Neural cell (in vitro differentiated cells): Measurements from ENCODE around the gene PHLDA2. TPM values are rescaled to one million over a fixed set of nuclear protein-coding genes. Genes with fewer than 3 reads are reported as not detected.
"Not testable (repeated sequence)": the region's sequence is repeated elsewhere in the genome, so short reads cannot be mapped to it uniquely, and the experiment has no call there.

Source experiments
- H2AFZ ChIP-seq: fragments of 200-600, 300-800 bp; sonication (generic), shearing (Covaris generic); 2 replicates; pipeline ENCODE4 v1.6.0; 2014; ENCODE audit warnings: low read depth, mild to moderate bottlenecking, antibody characterized with exemption, low read length, moderate library complexity
- H3F3A ChIP-seq: fragments of 200-600 bp; shearing (Covaris generic); 2 replicates; pipeline ENCODE4 v1.6.1; 2016; ENCODE audit warnings: mild to moderate bottlenecking, moderate library complexity, mixed read lengths, antibody characterized with exemption, low read length; ENCODE audit not compliant: insufficient read depth, poor library complexity, severe bottlenecking
- H3K27ac ChIP-seq: fragments of 200-600, 300-800 bp; sonication (generic), shearing (Covaris generic); 2 replicates; pipeline ENCODE4 v1.5.1; 2014; ENCODE audit warnings: mild to moderate bottlenecking, low read length, moderate library complexity
- H3K27me3 ChIP-seq: fragments of 300-800, 200-600 bp; sonication (generic), shearing (Covaris generic); 2 replicates; pipeline ENCODE4 v1.6.0; 2014; ENCODE audit warnings: mild to moderate bottlenecking, low read depth, low read length, moderate library complexity; ENCODE audit not compliant: insufficient read depth
- H3K36me3 ChIP-seq: fragments of 300-800, 200-600 bp; sonication (generic), shearing (Covaris generic); 2 replicates; pipeline ENCODE4 v1.5.1; 2014; ENCODE audit warnings: mild to moderate bottlenecking, antibody characterized with exemption, low read length, moderate library complexity; ENCODE audit not compliant: insufficient read depth
- H3K4me2 ChIP-seq: fragments of 300-800, 200-600 bp; sonication (generic), shearing (Covaris generic); 2 replicates; pipeline ENCODE4 v1.6.0; 2014; ENCODE audit warnings: mild to moderate bottlenecking, low read length
- H3K4me3 ChIP-seq: fragments of 300-800, 200-600 bp; sonication (generic), shearing (Covaris generic); 2 replicates; pipeline ENCODE4 v1.5.1; 2014; ENCODE audit warnings: mild to moderate bottlenecking, low read length, moderate library complexity
- H3K79me2 ChIP-seq: fragments of 200-600 bp; shearing (Covaris generic); replicated peaks from 2 replicates; pipeline ENCODE4 v1.6.0; 2014; ENCODE audit warnings: mild to moderate bottlenecking, low read length, moderate library complexity; ENCODE audit not compliant: insufficient read depth
- H3K9ac ChIP-seq: fragments of 300-800, 200-600 bp; sonication (generic), shearing (Covaris generic); 2 replicates; pipeline ENCODE4 v1.6.1; 2016; ENCODE audit warnings: mild to moderate bottlenecking, low read length, mixed read lengths
- H3K9me2 ChIP-seq: fragments of 200-600 bp; shearing (Covaris generic); 2 replicates; pipeline ENCODE4 v1.6.1; 2016; ENCODE audit warnings: mild to moderate bottlenecking, low read length, mixed read lengths; ENCODE audit not compliant: insufficient read depth
- H3K9me3 ChIP-seq: fragments of 200-600, 300-800 bp; sonication (generic), shearing (Covaris generic); 2 replicates; pipeline ENCODE4 v1.6.1; 2016; ENCODE audit warnings: mild to moderate bottlenecking, mixed run types, low read length, moderate library complexity, mixed read lengths
- H4K20me1 ChIP-seq: fragments of 200-600 bp; shearing (Covaris generic); 2 replicates; pipeline ENCODE4 v1.6.1; 2016; ENCODE audit warnings: mild to moderate bottlenecking, mixed run types; ENCODE audit not compliant: insufficient read depth
- CTCF ChIP-seq: fragments of 450-650 bp; IDR thresholded peaks from 2 replicates; pipeline ENCODE4 v1.5.1; 2014; ENCODE audit warnings: antibody characterized with exemption, mild to moderate bottlenecking, moderate library complexity; ENCODE audit not compliant: poor library complexity, severe bottlenecking
- EZH2 ChIP-seq: fragments of 200-600, 300-800 bp; shearing (Covaris generic), sonication (generic); IDR thresholded peaks from 2 replicates; pipeline ENCODE4 v1.6.1; 2014; ENCODE audit warnings: antibody characterized with exemption, low read length, borderline replicate concordance, mild to moderate bottlenecking; ENCODE audit not compliant: insufficient read depth, poor library complexity, severe bottlenecking
- MXI1 ChIP-seq: fragments of 450-650 bp; conservative IDR thresholded peaks from 2 replicates; pipeline ENCODE4 v1.6.1; 2014; ENCODE audit warnings: antibody characterized with exemption, mild to moderate bottlenecking; ENCODE audit not compliant: poor library complexity, severe bottlenecking
- POLR2AphosphoS5 ChIP-seq: IDR thresholded peaks from 2 replicates; pipeline ENCODE4 v1.6.1; 2012
- RAD21 ChIP-seq: fragments of 450-650 bp; conservative IDR thresholded peaks from 2 replicates; pipeline ENCODE4 v1.6.1; 2014; ENCODE audit warnings: antibody characterized with exemption, mild to moderate bottlenecking, moderate library complexity
- REST ChIP-seq: IDR thresholded peaks from 2 replicates; pipeline ENCODE4 v1.6.1; 2012; ENCODE audit warnings: borderline replicate concordance
- SMC3 ChIP-seq: fragments of 450-650 bp; conservative IDR thresholded peaks from 2 replicates; pipeline ENCODE4 v1.6.1; 2014; ENCODE audit warnings: antibody characterized with exemption, mild to moderate bottlenecking, moderate library complexity; ENCODE audit not compliant: poor library complexity
- TAF1 ChIP-seq: IDR thresholded peaks from 2 replicates; pipeline ENCODE4 v1.6.1; 2012; ENCODE audit warnings: low read depth
- polyA plus RNA-seq: library from polyadenylated mRNA; depleted of rRNA; stranded (reverse); fragments of >200 nt; gene quantifications from 2 replicates; pipeline ENCODE4 v1.2.3, GENCODE V29; 2014

PHLDA2 gene
- polyA plus RNA-seq, 1 donor from 2014 or later = not detected

GRCh38 chr11:2937641-2938457 lies 8.6 kb upstream of the PHLDA2 start:
- H3K27ac ChIP-seq, H3K4me3 ChIP-seq: not testable (repeated sequence)

GRCh38 chr11:2934611-2935239 lies 5.5 kb upstream of the PHLDA2 start:
- Histone ChIP-seq H3K27me3 (peaks cover 25% of the 10 kb centered on the region), H3K9me2 (no peaks in the 10 kb centered on the region), H3K4me3 (no peak overlapping the region), H3K27ac (no peak overlapping the region), H3F3A (no peaks in the 10 kb centered on the region), H4K20me1 (no peaks in the 10 kb centered on the region), H3K9me3 (peaks cover 13% of the 10 kb centered on the region), H3K9ac (no peak overlapping the region), H2AFZ (no peak overlapping the region), H3K4me2 (no peak overlapping the region), H3K79me2 (no peaks in the 10 kb centered on the region), H3K36me3 (no peaks in the 10 kb centered on the region)
- TF ChIP-seq REST = no peak
- TF ChIP-seq SMC3 = no peak
- TF ChIP-seq CTCF = no peak
- TF ChIP-seq RAD21 = no peak

More at GRCh38 chr11:2937641-2938457, 8.6 kb upstream of the PHLDA2 start:
- H3K9me2 ChIP-seq, H3K4me2 ChIP-seq, H2AFZ ChIP-seq, H3K36me3 ChIP-seq, H4K20me1 ChIP-seq, H3K27me3 ChIP-seq, H3K9ac ChIP-seq, H3K79me2 ChIP-seq, H3F3A ChIP-seq: not testable (repeated sequence)
- TF ChIP-seq POLR2AphosphoS5 = peak; percentile 13
- H3K9me3 ChIP-seq = peaks cover 13% of the 10 kb centered on the region

- H3K27me3 ChIP-seq = peaks cover 30% of the 10 kb centered on the region
- no peak overlapping the region for H3K4me2 ChIP-seq
- no peak for TF ChIP-seq EZH2
- no peak for TF ChIP-seq REST
- TF ChIP-seq TAF1 = no peak
- no peak for TF ChIP-seq CTCF
- TF ChIP-seq MXI1 = no peak
- TF ChIP-seq RAD21 = no peak
- TF ChIP-seq POLR2AphosphoS5 = no peak
These were observed 4.9 kb upstream of the PHLDA2 start for GRCh38 chr11:2934021-2934550.

More at GRCh38 chr11:2934021-2934550, 4.9 kb upstream of the PHLDA2 start:
- Histone ChIP-seq H3K9me3 (peaks cover 11% of the 10 kb centered on the region), H3F3A (no peaks in the 10 kb centered on the region), H2AFZ (no peak overlapping the region), H3K9me2 (no peaks in the 10 kb centered on the region), H3K4me3 (no peak overlapping the region), H3K36me3 (no peaks in the 10 kb centered on the region), H4K20me1 (no peaks in the 10 kb centered on the region), H3K9ac (no peak overlapping the region), H3K79me2 (no peaks in the 10 kb centered on the region), H3K27ac (no peak overlapping the region)
